Measurements from ENCODE around the gene EPG5.
"Not testable (repeated sequence)": the region's sequence is repeated elsewhere in the genome, so short reads cannot be mapped to it uniquely, and the experiment has no call there.

The EPG5 gene

GRCh38 chr18:45967007-45967706 lies at the start of gene EPG5:
EPG5 (minus strand) TSS chr18:45967329; CDS start chr18:45967239, 90 bp downstream.
- peak; percentile 93 for DNase-seq

GRCh38 chr18:46013484-46014189 lies 46.5 kb upstream of the EPG5 start:
- DNase-seq, result no peak

GRCh38 chr18:46010676-46011075 lies 43.5 kb upstream of the EPG5 start:
- no peak for DNase-seq

GRCh38 chr18:46010050-46010449 lies 42.9 kb upstream of the EPG5 start:
- no peak for DNase-seq

- DNase-seq, result no peak
Observed at GRCh38 chr18:46009125-46009840, 42.2 kb upstream of the EPG5 start.

- DNase-seq, result no peak
Observed at GRCh38 chr18:46008531-46008930, 41.4 kb upstream of the EPG5 start.

GRCh38 chr18:46007165-46007564 lies 40.0 kb upstream of the EPG5 start:
- DNase-seq, result no peak

GRCh38 chr18:46002934-46003333 lies 35.8 kb upstream of the EPG5 start:
- no peak for DNase-seq

GRCh38 chr18:46001892-46002291 lies 34.8 kb upstream of the EPG5 start:
- no peak for DNase-seq

GRCh38 chr18:46001074-46001473 lies 33.9 kb upstream of the EPG5 start:
- DNase-seq, result no peak

GRCh38 chr18:45999536-45999935 lies 32.4 kb upstream of the EPG5 start:
- no peak for DNase-seq

- DNase-seq, result no peak
Observed at GRCh38 chr18:45998244-45998643, 31.1 kb upstream of the EPG5 start.

- no peak for DNase-seq
Observed at GRCh38 chr18:45997700-45998151, 30.6 kb upstream of the EPG5 start.

GRCh38 chr18:45995461-45995860 lies 28.3 kb upstream of the EPG5 start:
- DNase-seq, result no peak

- no peak for DNase-seq
Observed at GRCh38 chr18:45993438-45993837, 26.3 kb upstream of the EPG5 start.

- DNase-seq, result not testable (repeated sequence)
Observed at GRCh38 chr18:45992527-45992926, 25.4 kb upstream of the EPG5 start.

GRCh38 chr18:45991788-45992187 lies 24.7 kb upstream of the EPG5 start:
- no peak for DNase-seq

GRCh38 chr18:45984546-45985235 lies 17.6 kb upstream of the EPG5 start:
- no peak for DNase-seq

GRCh38 chr18:45981821-45982220 lies 14.7 kb upstream of the EPG5 start:
- DNase-seq, result no peak

- no peak for DNase-seq
Observed at GRCh38 chr18:45980229-45980628, 13.1 kb upstream of the EPG5 start.

GRCh38 chr18:45978084-45978483 lies 11.0 kb upstream of the EPG5 start:
- no peak for DNase-seq

- DNase-seq, result no peak
Observed at GRCh38 chr18:45976974-45977373, 9.8 kb upstream of the EPG5 start.

- DNase-seq, result no peak
Observed at GRCh38 chr18:45976566-45976965, 9.4 kb upstream of the EPG5 start.

Measured in CD4-positive, alpha-beta T cell treated with Interleukin-15 for 1 hour (primary cell).